Activated gamma-delta T cell treated with anti-CD3 and anti-CD28 coated beads, Interleukin-2, amount 50 U/mL, for 16 hours (primary cell): ENCODE results near the gene LPCAT2.
"Not testable (repeated sequence)": the region's sequence is repeated elsewhere in the genome, so short reads cannot be mapped to it uniquely, and the experiment has no call there.

ENCODE experiments used
- DNase-seq: peaks from one replicate; pipeline ENCODE4 v3.0.0-alpha.2; 2020; ENCODE audit warnings: low read depth

Gene LPCAT2

GRCh38 chr16:55605754-55606336, 97.0 kb downstream of the LPCAT2 start:
- no peak for DNase-seq

GRCh38 chr16:55613613-55614335, 104.9 kb downstream of the LPCAT2 start:
- DNase-seq: no peak

- no peak for DNase-seq
These were observed 106.2 kb downstream of the LPCAT2 start for GRCh38 chr16:55615071-55615470.

GRCh38 chr16:55615670-55616069, 106.8 kb downstream of the LPCAT2 start:
- DNase-seq: not testable (repeated sequence)

GRCh38 chr16:55621771-55622170, 112.9 kb downstream of the LPCAT2 start:
- no peak for DNase-seq

GRCh38 chr16:55622272-55622671, 113.4 kb downstream of the LPCAT2 start:
- no peak for DNase-seq

- no peak for DNase-seq
These were observed 114.2 kb downstream of the LPCAT2 start for GRCh38 chr16:55622930-55623561.

GRCh38 chr16:55623640-55624039, 114.8 kb downstream of the LPCAT2 start:
- no peak for DNase-seq

GRCh38 chr16:55624696-55625095, 115.8 kb downstream of the LPCAT2 start:
- DNase-seq: no peak

- DNase-seq: no peak
These were observed 117.0 kb downstream of the LPCAT2 start for GRCh38 chr16:55625843-55626242.

- DNase-seq: no peak
These were observed 119.6 kb downstream of the LPCAT2 start for GRCh38 chr16:55628306-55628968.

GRCh38 chr16:55630774-55631173, 121.9 kb downstream of the LPCAT2 start:
- no peak for DNase-seq

- DNase-seq: no peak
These were observed 123.4 kb downstream of the LPCAT2 start for GRCh38 chr16:55632259-55632658.

GRCh38 chr16:55634193-55634592, 125.3 kb downstream of the LPCAT2 start:
- DNase-seq: no peak
